GM12878 (cell line): ENCODE data around the gene PLA2G2C. TPM values are rescaled to one million over a fixed set of nuclear protein-coding genes. Genes with fewer than 3 reads are reported as not detected.

Source experiments
- ATAC-seq: fragments of 200-7000 bp; cut with Tn5 transposase; 3 replicates; pipeline ENCODE4 v1.9.1; 2020; ENCODE audit warnings: mild to moderate bottlenecking, moderate library complexity
- BruUV-seq: library from RNA; stranded (reverse); fragments of 400-500 nt; replicated peaks from 2 replicates; lab custom pipeline; 2021; lab: Mats Ljungman, UMichigan
- CTCF ChIA-PET: fragments of 300-600 bp; sonication (Branson Sonifier 250); formaldehyde crosslinking; extraction: SDS; loops from one replicate; lab custom pipeline; 2021; ENCODE audit warnings: inconsistent platforms; lab: Yijun Ruan, JAX
- POLR2A ChIA-PET: fragments of 350-600 bp; formaldehyde crosslinking; extraction: SDS; loops from one replicate; lab custom pipeline; 2021; ENCODE audit warnings: inconsistent platforms; lab: Charles Lee
- RAD21 ChIA-PET: fragments of 300-600 bp; sonication (Branson Sonifier 250); formaldehyde crosslinking; loops from one replicate; lab custom pipeline; 2023; ENCODE audit warnings: antibody characterized with exemption; ENCODE audit not compliant: unreplicated experiment; lab: Charles Lee
- SMC1A ChIA-PET: fragments of 300-600 bp; sonication (Branson Sonifier 250); formaldehyde crosslinking; loops from one replicate; lab custom pipeline; 2023; ENCODE audit not compliant: unreplicated experiment, uncharacterized antibody; lab: Charles Lee
- DNase-seq: peaks from one replicate; pipeline ENCODE4 v3.0.0-alpha.2; 2011; ENCODE audit warnings: low read depth, low spot score
- FAIRE-seq: peaks from 3 replicates; lab custom pipeline; 2011; peaks lifted over from hg19 to GRCh38; lab: Jason Lieb, UNC
- H2AFZ ChIP-seq: 2 replicates; pipeline ENCODE4 v1.6.0; 2011; ENCODE audit warnings: low read depth, low read length, control low read depth; ENCODE audit not compliant: control insufficient read depth
- H3K27ac ChIP-seq: 2 replicates; pipeline ENCODE4 v1.5.1; 2011; ENCODE audit warnings: control low read depth; ENCODE audit not compliant: control insufficient read depth, insufficient read depth
- H3K27me3 ChIP-seq, 2 experiments: replicated peaks in 1 of 2; 2 replicates each; pipeline versions ENCODE4 v1.6.0 to v1.6.1; 2011; ENCODE audit warnings: low read length in 1 of 2; ENCODE audit not compliant: control insufficient read depth in 2 of 2, insufficient read depth in 2 of 2
- H3K36me3 ChIP-seq, 2 experiments: 2 replicates each; pipeline ENCODE4 v1.5.1; 2011; ENCODE audit warnings: low read length in 1 of 2; ENCODE audit not compliant: control insufficient read depth in 2 of 2, insufficient read depth in 2 of 2
- H3K4me1 ChIP-seq: 2 replicates; pipeline ENCODE4 v1.6.1; 2011; ENCODE audit warnings: mild to moderate bottlenecking, low read length, moderate library complexity, mixed read lengths; ENCODE audit not compliant: control insufficient read depth, insufficient read depth
- H3K4me2 ChIP-seq: 2 replicates; pipeline ENCODE4 v1.6.0; 2011; ENCODE audit warnings: control low read depth; ENCODE audit not compliant: control insufficient read depth, insufficient read depth
- H3K4me3 ChIP-seq: fragments of 200-600 bp; sonication (generic); 2 replicates; pipeline ENCODE4 v1.5.1; 2016
- H3K79me2 ChIP-seq: 2 replicates; pipeline ENCODE4 v1.6.0; 2011; ENCODE audit warnings: low read length; ENCODE audit not compliant: control insufficient read depth, insufficient read depth
- H3K9ac ChIP-seq: 2 replicates; pipeline ENCODE4 v1.8.0; 2011; ENCODE audit warnings: low read length, control low read depth, mixed read lengths; ENCODE audit not compliant: control insufficient read depth, insufficient read depth
- H3K9me3 ChIP-seq: replicated peaks from 3 replicates; pipeline ENCODE4 v1.5.1; 2011; ENCODE audit warnings: mild to moderate bottlenecking, low read length; ENCODE audit not compliant: control insufficient read depth, insufficient read depth
- H4K20me1 ChIP-seq: 2 replicates; pipeline ENCODE4 v1.6.0; 2011; ENCODE audit not compliant: control insufficient read depth, insufficient read depth
- CBFB ChIP-seq: IDR thresholded peaks from 2 replicates; pipeline ENCODE4 v1.6.1; 2016; ENCODE audit warnings: antibody characterized with exemption, low read depth
- EZH2 ChIP-seq: IDR thresholded peaks from 2 replicates; pipeline ENCODE4 v1.6.1; 2012; ENCODE audit warnings: low read depth, mild to moderate bottlenecking, control low read depth, inconsistent platforms, low read length, borderline replicate concordance; ENCODE audit not compliant: control insufficient read depth
- JUND ChIP-seq: IDR thresholded peaks from 2 replicates; pipeline ENCODE4 v1.6.1; 2012; ENCODE audit warnings: low read depth, mild to moderate bottlenecking, low read length, improper control_type of control experiment, moderate library complexity
- KLF5 ChIP-seq: fragments of 450-650 bp; IDR thresholded peaks from 2 replicates; pipeline ENCODE4 v1.6.1; 2014; ENCODE audit warnings: mild to moderate bottlenecking; ENCODE audit not compliant: partially characterized antibody
- MEF2B ChIP-seq: fragments of 450-650 bp; IDR thresholded peaks from 2 replicates; pipeline ENCODE4 v1.6.1; 2018; ENCODE audit warnings: mild to moderate bottlenecking, moderate library complexity; ENCODE audit not compliant: partially characterized antibody, poor library complexity, severe bottlenecking
- SMAD5 ChIP-seq: IDR thresholded peaks from 2 replicates; pipeline ENCODE4 v1.6.1; 2016; ENCODE audit warnings: antibody characterized with exemption, low read depth
- SP1 ChIP-seq: IDR thresholded peaks from one replicate; pipeline ENCODE4 v1.6.1; 2011; ENCODE audit warnings: low read depth, low read length
- TARDBP ChIP-seq: IDR thresholded peaks from 2 replicates; pipeline ENCODE4 v1.6.1; 2016; ENCODE audit warnings: borderline replicate concordance
- YY1 ChIP-seq: IDR thresholded peaks from 2 replicates; pipeline ENCODE4 v1.6.1; 2011; ENCODE audit warnings: low read depth, mild to moderate bottlenecking, low read length
- ZNF274 ChIP-seq: IDR thresholded peaks from one replicate; pipeline ENCODE4 v1.8.0; 2011; ENCODE audit not compliant: insufficient read length, insufficient read depth
- WGBS: methylation state at CpG from one replicate; pipeline ENCODE4 v1.1.6; 2016; ENCODE audit warnings: low lambda C conversion rate; ENCODE audit not compliant: insufficient replicate concordance, insufficient coverage; ENCODE audit errors: missing lambda C conversion rate; 5-methylcytosine and 5-hydroxymethylcytosine counted together
- in situ Hi-C: fragments of 300-500 bp; cut with MboI; formaldehyde crosslinking; loops from 9 replicates; pipeline ENCODE4 v1.14.3; 2018; ENCODE audit warnings: mixed read lengths
- intact Hi-C: fragments of 100-400 bp; cut with micrococcal nuclease; formaldehyde crosslinking; loops from one replicate; pipeline ENCODE4 v1.14.2; 2022; ENCODE audit not compliant: unreplicated experiment
- polyA plus RNA-seq, 11 experiments: library from polyadenylated mRNA; depleted of rRNA in 4 of 11; unstranded in 6 of 11; stranded (reverse) in 5 of 11; fragments of >200 nt; fragmentation: Nextera tagmentation in 4 of 11; fragmentation: Illumina TruSeq in 1 of 11; extraction: Ambion mirVana in 4 of 11; extraction: Trizol in 1 of 11; gene quantifications; 1 replicate in 1 of 11; 2 replicates in 10 of 11; pipeline versions ENCODE4 v1.2.1 to v1.2.3, GENCODE V29; 2011 to 2016; ENCODE audit warnings: inconsistent platforms in 2 of 11, missing spikeins in 2 of 11, low read depth in 1 of 11
- total RNA-seq, 4 experiments: library from RNA; depleted of rRNA in 3 of 4; stranded (reverse); fragments of >200 nt in 3 of 4; fragmentation: Illumina TruSeq in 1 of 4; extraction: Trizol in 1 of 4; gene quantifications; 2 replicates each; pipeline versions ENCODE4 v1.2.1 to v1.2.3, GENCODE V29; 2013 to 2021

Gene PLA2G2C
- total and polyA plus RNA-seq, 10 of the 15 experiments (the other 5 are each of a cell fraction or from before 2014, with no cell fraction given): 0.05 TPM; not detected in 9

DNA sequence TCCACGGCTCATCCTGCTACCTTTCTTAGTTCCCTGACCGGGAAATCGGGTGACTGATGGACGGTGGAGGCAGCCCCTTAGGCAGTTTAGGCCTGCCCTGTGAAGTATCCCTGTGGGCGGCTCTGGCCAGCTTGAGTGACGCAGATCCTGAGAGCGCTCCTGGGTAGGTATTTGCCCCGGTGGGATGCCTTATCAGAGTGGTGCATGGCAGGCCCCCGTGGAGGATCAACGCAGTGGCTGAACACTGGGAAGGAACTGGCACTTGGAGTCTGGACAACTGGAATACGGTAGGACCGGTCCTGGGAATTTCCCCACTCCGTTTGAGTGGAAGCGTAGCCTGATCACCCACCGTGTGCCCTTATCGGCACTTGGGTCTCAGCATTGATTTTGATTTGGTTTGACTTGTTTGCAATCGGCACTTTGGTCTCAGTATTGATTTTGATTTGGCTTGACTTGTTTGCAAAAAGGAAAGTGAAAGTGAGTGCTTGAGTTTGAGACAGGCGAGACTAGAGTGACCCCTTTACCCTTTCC lies 32.0 kb downstream of the PLA2G2C start:
- intact Hi-C loops: loop anchor here (5.0 kb wide), 1 partner anchor 43 kb away; no protein-coding TSS in a partner anchor
- H3K4me1 ChIP-seq: peaks cover 9% of the 10 kb centered on the region
- ATAC-seq: no peak
- no peak overlapping the region for H3K9ac ChIP-seq
- in situ Hi-C loops: loop anchor here (5.0 kb wide), 1 partner anchor 237 kb away; no protein-coding TSS in a partner anchor
- FAIRE-seq: no peak
- no peaks in the 10 kb centered on the region for H3K27me3 ChIP-seq
- RAD21 ChIA-PET: interaction anchor here (0.7 to 4.2 kb wide), 2 partner anchors 53 to 485 kb away, joined by 6 to 91 read pairs; no protein-coding TSS in a partner anchor
- no peak overlapping the region for H3K27ac ChIP-seq
- SMC1A ChIA-PET: interaction anchor here (0.7 to 4.6 kb wide), 5 partner anchors 18 to 244 kb away, joined by 3 to 41 read pairs (median 11); no protein-coding TSS in a partner anchor
- POLR2A ChIA-PET: no interaction called here
- H3K9me3 ChIP-seq: no peaks in the 10 kb centered on the region; the same call in 2 of the 3 replicates
- DNase-seq: no peak
- CTCF ChIA-PET: interaction anchor here (1.4 to 10.8 kb wide), 4 partner anchors 40 to 492 kb away, joined by 4 to 181 read pairs (median 46); no protein-coding TSS in a partner anchor
- no peaks in the 10 kb centered on the region for H3K79me2 ChIP-seq
- no peaks in the 10 kb centered on the region for H3K36me3 ChIP-seq
- H2AFZ ChIP-seq: peak overlapping the region; percentile 69
- H4K20me1 ChIP-seq: no peaks in the 10 kb centered on the region
- BruUV-seq: no TSS peak
- peak overlapping the region; percentile 44 for H3K4me2 ChIP-seq
- no peak overlapping the region for H3K4me3 ChIP-seq
- no peak for TF ChIP-seq KLF5
- no peak for TF ChIP-seq JUND
- no peak for TF ChIP-seq SP1
- no peak for TF ChIP-seq SMAD5
- no peak for TF ChIP-seq TARDBP
- no peak for TF ChIP-seq MEF2B
- TF ChIP-seq YY1: no peak
- TF ChIP-seq EZH2: no peak
- TF ChIP-seq ZNF274: no peak
- TF ChIP-seq CBFB: no peak
- WGBS: 85% methylated on average over 18 of the region's 18 CpGs
